H1 (cell line): ENCODE measurements around the gene TTC33.
A peak's percentile ranks its signal among the peaks of the same experiment; 100 is the strongest.

Experiments
- CTCF ChIP-seq, 3 experiments: IDR thresholded peaks; 1 replicate in 2 of 3; 2 replicates in 1 of 3; pipeline versions ENCODE4 v1.5.1 to v1.6.1; 2011; ENCODE audit warnings: low read length in 3 of 3, mild to moderate bottlenecking in 3 of 3, inconsistent platforms in 2 of 3, low read depth in 1 of 3, moderate library complexity in 1 of 3; ENCODE audit not compliant: insufficient read depth in 1 of 3; ENCODE audit errors: control extremely low read depth in 1 of 3
- EP300 ChIP-seq, 2 experiments: IDR thresholded peaks; 1 replicate in 1 of 2; 2 replicates in 1 of 2; pipeline ENCODE4 v1.6.1; 2011 to 2012; ENCODE audit warnings: low read depth in 2 of 2, low read length in 2 of 2, mild to moderate bottlenecking in 2 of 2, borderline replicate concordance in 1 of 2, inconsistent platforms in 1 of 2, moderate library complexity in 1 of 2
- GABPA ChIP-seq: IDR thresholded peaks from 2 replicates; pipeline ENCODE4 v1.6.1; 2011; ENCODE audit warnings: mild to moderate bottlenecking, low read length, moderate library complexity, borderline replicate concordance; ENCODE audit not compliant: insufficient read depth
- HDAC6 ChIP-seq: IDR thresholded peaks from one replicate; pipeline ENCODE4 v1.7.1; 2012; ENCODE audit warnings: low read depth, mild to moderate bottlenecking, inconsistent platforms, low read length, moderate library complexity
- JUND ChIP-seq: IDR thresholded peaks from 2 replicates; pipeline ENCODE4 v1.6.1; 2011; ENCODE audit warnings: mild to moderate bottlenecking, improper control_type of control experiment, low read length
- MAX ChIP-seq: IDR thresholded peaks from 2 replicates; pipeline ENCODE4 v1.6.1; 2012; ENCODE audit warnings: inconsistent platforms
- POLR2A ChIP-seq, 2 experiments: IDR thresholded peaks; 1 replicate in 1 of 2; 2 replicates in 1 of 2; pipeline ENCODE4 v1.6.1; 2011; ENCODE audit warnings: low read depth in 2 of 2, low read length in 2 of 2, mild to moderate bottlenecking in 2 of 2; ENCODE audit errors: control extremely low read depth in 1 of 2
- POLR2AphosphoS5 ChIP-seq: IDR thresholded peaks from 2 replicates; pipeline ENCODE4 v1.6.1; 2011; ENCODE audit warnings: low read depth, low read length
- RAD21 ChIP-seq, 2 experiments: IDR thresholded peaks in 1 of 2; conservative IDR thresholded peaks in 1 of 2; 2 replicates each; pipeline ENCODE4 v1.6.1; 2011; ENCODE audit warnings: low read depth in 2 of 2, low read length in 2 of 2, improper control_type of control experiment in 1 of 2, inconsistent platforms in 1 of 2, mild to moderate bottlenecking in 1 of 2, moderate library complexity in 1 of 2
- RFX5 ChIP-seq: IDR thresholded peaks from 2 replicates; pipeline ENCODE4 v1.6.1; 2011; ENCODE audit warnings: low read depth, low read length, improper control_type of control experiment, borderline replicate concordance
- SAP30 ChIP-seq: fragments of 300-600 bp; sonication (generic); IDR thresholded peaks from 2 replicates; pipeline ENCODE4 v1.7.1; 2012; ENCODE audit warnings: low read length, moderate library complexity, mild to moderate bottlenecking, inconsistent platforms; ENCODE audit not compliant: insufficient read depth, insufficient replicate concordance
- TBP ChIP-seq: IDR thresholded peaks from 2 replicates; pipeline ENCODE4 v1.6.1; 2011; ENCODE audit warnings: low read depth, low read length, improper control_type of control experiment
- ZNF274 ChIP-seq: IDR thresholded peaks from 2 replicates; pipeline ENCODE4 v1.7.0; 2012; ENCODE audit warnings: low read length, borderline replicate concordance; ENCODE audit errors: extremely low read depth

- no peak for TF ChIP-seq JUND
- TF ChIP-seq CTCF (IDR thresholded peaks at IDR 0.05; ENCODE audit: control extremely low read depth in 1 of 3, insufficient read depth in 1 of 3, low read depth in 1 of 3, low read length in 3 of 3), result no peak
- no peak for TF ChIP-seq EP300 (IDR thresholded peaks at IDR 0.05; ENCODE audit: borderline replicate concordance in 1 of 2, low read depth in 2 of 2, low read length in 2 of 2)
- no peak for TF ChIP-seq SAP30
- no peak for TF ChIP-seq POLR2A (IDR thresholded peaks at IDR 0.05; ENCODE audit: control extremely low read depth in 1 of 2, low read depth in 2 of 2, low read length in 2 of 2)
- 0 out of 4 replicates have a peak, but pooled peaks of 1 of the 2 experiments have one; percentile 11 for TF ChIP-seq RAD21 (IDR thresholded peaks at IDR 0.05 in 1 of 2, conservative IDR thresholded peaks at IDR 0.05 in 1 of 2; ENCODE audit: low read depth in 2 of 2, low read length in 2 of 2)
- TF ChIP-seq RFX5, result no peak
- TF ChIP-seq ZNF274, result no peak
- TF ChIP-seq GABPA, result no peak
- TF ChIP-seq HDAC6, result no peak
- no peak for TF ChIP-seq TBP
- no peak for TF ChIP-seq POLR2AphosphoS5
- no peak for TF ChIP-seq MAX
These were observed 281.5 kb downstream of the TTC33 start for GRCh38 chr5:40474250-40474649.
